Measurements from ENCODE around the gene DOK6. TPM values are rescaled to one million over a fixed set of nuclear protein-coding genes. Genes with fewer than 3 reads are reported as not detected.

Gene DOK6
- total and polyA plus RNA-seq, 2 donors (not counting 3 experiments of a cell fraction or from before 2014, with no cell fraction given), result under 0.01 TPM; not detected in 1

DNA sequence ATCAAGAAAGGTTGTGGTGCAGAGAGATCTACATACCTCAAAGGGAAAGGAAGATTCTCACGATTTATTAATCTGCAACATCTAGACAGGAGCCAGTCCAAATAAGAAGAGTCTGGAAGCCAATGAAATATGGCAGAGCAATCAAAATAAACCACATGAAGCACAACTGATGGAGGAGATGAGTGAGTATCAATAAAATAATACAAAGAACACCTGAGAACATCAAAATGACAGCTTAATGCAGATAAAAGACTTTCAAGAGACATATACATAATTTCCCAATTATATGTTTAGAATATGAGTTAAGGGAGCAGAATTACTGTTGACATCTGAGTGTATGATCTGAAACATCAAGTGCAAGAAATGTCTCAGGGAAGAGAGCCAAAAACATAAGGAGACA is 12.5 kb upstream of the DOK6 start:
- Histone ChIP-seq H2AFZ (ENCODE audit: low read depth, low read length) (no peak overlapping the region), H4K20me1 (replicated peaks; ENCODE audit: control insufficient read depth, extremely low read depth, insufficient read depth, low read length) (no peaks in the 10 kb centered on the region), H3K27me3 (ENCODE audit: control insufficient read depth in 2 of 2, insufficient read depth in 2 of 2, low read length in 2 of 2) (no peaks in the 10 kb centered on the region), H3K4me1 (ENCODE audit: control insufficient read depth, extremely low read depth, insufficient read depth, low read length) (no peaks in the 10 kb centered on the region), H3K9me1 (replicated peaks; ENCODE audit: control insufficient read depth, extremely low read depth, insufficient read depth, low read length) (no peaks in the 10 kb centered on the region), H3K79me2 (ENCODE audit: control insufficient read depth, insufficient read depth, low read length) (no peaks in the 10 kb centered on the region), H3K27ac (ENCODE audit: insufficient read depth, low read depth, low read length) (no peak overlapping the region), H3K4me2 (ENCODE audit: insufficient read depth, low read length) (no peak overlapping the region), H3K9ac (replicated peaks; ENCODE audit: extremely low read depth, insufficient read depth, low read length) (no peak overlapping the region), H3K4me3 (replicated peaks in 1 of 3; ENCODE audit: insufficient read depth in 1 of 3, low read depth in 1 of 3, low read length in 3 of 3) (no peak overlapping the region), H3K36me3 (ENCODE audit: control insufficient read depth in 2 of 2, extremely low read depth in 1 of 2, insufficient read depth in 2 of 2, low read length in 2 of 2) (no peaks in the 10 kb centered on the region), H3K9me3 (replicated peaks; ENCODE audit: control insufficient read depth, insufficient read depth, low read length) (no peaks in the 10 kb centered on the region)
- FAIRE-seq (no peak), DNase-seq (ENCODE audit: low read depth, low spot score) (no peak)
- TF ChIP-seq CTCF (IDR thresholded peaks at IDR 0.05; ENCODE audit: extremely low read depth in 1 of 2, insufficient read depth in 1 of 2, low read depth in 1 of 2, low read length in 2 of 2) (no peak), POLR2AphosphoS5 (IDR thresholded peaks at IDR 0.05; ENCODE audit: insufficient read depth, low read depth, low read length) (no peak), FOS (IDR thresholded peaks at IDR 0.05; ENCODE audit: borderline replicate concordance, insufficient read depth, low read length) (no peak), MYC (IDR thresholded peaks at IDR 0.05; ENCODE audit: low read depth, low read length) (no peak), EZH2 (IDR thresholded peaks at IDR 0.05; ENCODE audit: borderline replicate concordance, low read depth, low read length, severe bottlenecking) (no peak), JUN (IDR thresholded peaks at IDR 0.05; ENCODE audit: borderline replicate concordance, insufficient read depth, insufficient read length, low read depth) (no peak)
- ChIA-PET POLR2A (no interaction called here), CTCF (no interaction called here)
- intact Hi-C loops (cut with micrococcal nuclease) (no loop called here), dilution Hi-C loops (cut with MboI; ENCODE audit: extremely low pct_ligation_motif_present, low sequenced_read_pairs) (no loop called here)
- BruUV-seq (replicated peaks), result no TSS peak

- no peaks in the 10 kb centered on the region for H3K9me3 ChIP-seq (replicated peaks; ENCODE audit: control insufficient read depth, insufficient read depth, low read length)
- no peak overlapping the region for H2AFZ ChIP-seq (ENCODE audit: low read depth, low read length)
- FAIRE-seq (no peak), DNase-seq (ENCODE audit: low read depth, low spot score) (no peak)
- intact Hi-C loops (cut with micrococcal nuclease), result no loop called here
- H3K27ac ChIP-seq (ENCODE audit: insufficient read depth, low read depth, low read length), result no peak overlapping the region
- H3K9me1 ChIP-seq (replicated peaks; ENCODE audit: control insufficient read depth, extremely low read depth, insufficient read depth, low read length), result no peaks in the 10 kb centered on the region
- H3K4me3 ChIP-seq (replicated peaks in 1 of 3; ENCODE audit: insufficient read depth in 1 of 3, low read depth in 1 of 3, low read length in 3 of 3), result no peak overlapping the region
- no peak overlapping the region for H3K4me2 ChIP-seq (ENCODE audit: insufficient read depth, low read length)
- no peaks in the 10 kb centered on the region for H4K20me1 ChIP-seq (replicated peaks; ENCODE audit: control insufficient read depth, extremely low read depth, insufficient read depth, low read length)
- dilution Hi-C loops (cut with MboI; ENCODE audit: extremely low pct_ligation_motif_present, low sequenced_read_pairs), result no loop called here
- POLR2A ChIA-PET, result no interaction called here
- CTCF ChIA-PET, result no interaction called here
- H3K36me3 ChIP-seq (ENCODE audit: control insufficient read depth in 2 of 2, extremely low read depth in 1 of 2, insufficient read depth in 2 of 2, low read length in 2 of 2), result no peaks in the 10 kb centered on the region
- no peaks in the 10 kb centered on the region for H3K79me2 ChIP-seq (ENCODE audit: control insufficient read depth, insufficient read depth, low read length)
- TF ChIP-seq POLR2A (IDR thresholded peaks at IDR 0.05; ENCODE audit: low read depth, low read length) (no peak), MYC (IDR thresholded peaks at IDR 0.05; ENCODE audit: low read depth, low read length) (no peak)
- no peaks in the 10 kb centered on the region for H3K4me1 ChIP-seq (ENCODE audit: control insufficient read depth, extremely low read depth, insufficient read depth, low read length)
- H3K9ac ChIP-seq (replicated peaks; ENCODE audit: extremely low read depth, insufficient read depth, low read length), result no peak overlapping the region
- H3K27me3 ChIP-seq (ENCODE audit: control insufficient read depth in 2 of 2, insufficient read depth in 2 of 2, low read length in 2 of 2), result peaks cover 13 to 33% of the 10 kb centered on the region in 2 experiments
- no TSS peak for BruUV-seq (replicated peaks)
These were observed 3.6 kb upstream of the DOK6 start for GRCh38 chr18:69397096-69397495.

All from endothelial cell of umbilical vein (primary cell).